ENCODE results near the gene OR2D3.
"Not testable (repeated sequence)": the region's sequence is repeated elsewhere in the genome, so short reads cannot be mapped to it uniquely, and the experiment has no call there.

OR2D3 gene

GRCh38 chr11:6928916-6929315 is 8.1 kb downstream of the OR2D3 start:
- no peak for DNase-seq

GRCh38 chr11:6931146-6931713 is 10.4 kb downstream of the OR2D3 start:
- no peak for DNase-seq

- no peak for DNase-seq
These were observed 11.3 kb downstream of the OR2D3 start for GRCh38 chr11:6932145-6932544.

GRCh38 chr11:6941970-6942369 is 21.2 kb downstream of the OR2D3 start:
- DNase-seq, result no peak

- no peak for DNase-seq
These were observed 22.3 kb downstream of the OR2D3 start for GRCh38 chr11:6943131-6943530.

- not testable (repeated sequence) for DNase-seq
These were observed 33.4 kb downstream of the OR2D3 start for GRCh38 chr11:6954248-6954647.

GRCh38 chr11:6962141-6962540 is 41.3 kb downstream of the OR2D3 start:
- DNase-seq, result no peak

GRCh38 chr11:6962673-6963072 is 41.9 kb downstream of the OR2D3 start:
- DNase-seq, result no peak

- no peak for DNase-seq
These were observed 48.0 kb downstream of the OR2D3 start for GRCh38 chr11:6968816-6969215.

GRCh38 chr11:6969854-6970253 is 49.1 kb downstream of the OR2D3 start:
- DNase-seq, result not testable (repeated sequence)
